HEK293 (cell line): ENCODE measurements around the gene MYO5C.
A peak's percentile ranks its signal among the peaks of the same experiment; 100 is the strongest.

Source experiments
- CTCF ChIA-PET: fragments of 350-600 bp; formaldehyde crosslinking; extraction: SDS; loops from one replicate; lab custom pipeline; 2021; ENCODE audit warnings: antibody characterized with exemption; lab: Yijun Ruan, JAX
- POLR2A ChIA-PET: fragments of 300-600 bp; formaldehyde crosslinking; extraction: SDS; loops from one replicate; lab custom pipeline; 2020; ENCODE audit warnings: antibody characterized with exemption, inconsistent platforms; lab: Yijun Ruan, JAX
- H3K27ac ChIP-seq: fragments of 200-500 bp; sonication (Bioruptor generic); 2 replicates; pipeline ENCODE4 v1.5.1; 2014; ENCODE audit warnings: low read depth, low read length, control low read depth, inconsistent platforms; ENCODE audit errors: extremely low read depth
- H3K36me3 ChIP-seq, 2 experiments: fragments of 200-500 bp in 1 of 2; sonication (Bioruptor generic) in 1 of 2; 1 replicate in 1 of 2; 2 replicates in 1 of 2; pipeline ENCODE4 v1.5.1; 2014 to 2017; ENCODE audit warnings: inconsistent platforms in 2 of 2, low read length in 2 of 2; ENCODE audit not compliant: control insufficient read depth in 2 of 2, insufficient read depth in 1 of 2
- H3K4me1 ChIP-seq: fragments of 200-500 bp; sonication (Bioruptor generic); 2 replicates; pipeline ENCODE4 v1.5.1; 2014; ENCODE audit warnings: mild to moderate bottlenecking, low read length, inconsistent platforms; ENCODE audit not compliant: control insufficient read depth, insufficient read depth
- H3K4me3 ChIP-seq: 2 replicates; pipeline ENCODE4 v1.5.1; 2011; ENCODE audit warnings: low read depth, mild to moderate bottlenecking, control low read depth, low read length, moderate library complexity
- H3K9me3 ChIP-seq: fragments of 200-500 bp; sonication (Bioruptor generic); 2 replicates; pipeline ENCODE4 v1.5.1; 2014; ENCODE audit warnings: low read depth, low read length, inconsistent platforms; ENCODE audit not compliant: control insufficient read depth, insufficient read depth
- EGR2 ChIP-seq: fragments of 450-650 bp; formaldehyde crosslinking; IDR thresholded peaks from 2 replicates; pipeline ENCODE4 v1.5.1; 2016; ENCODE audit warnings: low read depth, missing biosample characterization, missing genetic modification characterization
- KLF1 ChIP-seq: fragments of 450-650 bp; formaldehyde crosslinking; IDR thresholded peaks from 2 replicates; pipeline ENCODE4 v1.5.1; 2016; ENCODE audit warnings: missing biosample characterization, missing genetic modification characterization
- KLF9 ChIP-seq: fragments of 450-650 bp; formaldehyde crosslinking; IDR thresholded peaks from 2 replicates; pipeline ENCODE4 v1.5.1; 2016; ENCODE audit warnings: missing biosample characterization, missing genetic modification characterization, low read depth
- PRDM1 ChIP-seq: fragments of 450-650 bp; formaldehyde crosslinking; IDR thresholded peaks from 2 replicates; pipeline ENCODE4; 2016; ENCODE audit warnings: missing biosample characterization, missing genetic modification characterization
- ZBTB8A ChIP-seq: fragments of 450-650 bp; formaldehyde crosslinking; IDR thresholded peaks from 2 replicates; pipeline ENCODE4 v1.5.1; 2016; ENCODE audit warnings: missing biosample characterization, missing genetic modification characterization
- ZNF184 ChIP-seq: fragments of 450-650 bp; IDR thresholded peaks from 2 replicates; pipeline ENCODE4 v1.5.1; 2018; ENCODE audit warnings: missing biosample characterization, mild to moderate bottlenecking, missing genetic modification characterization
- ZNF214 ChIP-seq: fragments of 450-650 bp; formaldehyde crosslinking; IDR thresholded peaks from 2 replicates; pipeline ENCODE4 v1.5.1; 2017; ENCODE audit warnings: missing biosample characterization, mild to moderate bottlenecking, missing genetic modification characterization, borderline replicate concordance
- ZNF266 ChIP-seq: fragments of 450-650 bp; formaldehyde crosslinking; IDR thresholded peaks from 2 replicates; pipeline ENCODE4 v1.5.1; 2016; ENCODE audit warnings: missing biosample characterization, missing genetic modification characterization, low read depth
- ZNF394 ChIP-seq: fragments of 450-650 bp; formaldehyde crosslinking; IDR thresholded peaks from 2 replicates; pipeline ENCODE4 v1.5.1; 2016; ENCODE audit warnings: missing biosample characterization, missing genetic modification characterization, mild to moderate bottlenecking, moderate library complexity, borderline replicate concordance
- ZNF529 ChIP-seq: fragments of 450-650 bp; formaldehyde crosslinking; IDR thresholded peaks from 2 replicates; pipeline ENCODE4 v1.5.1; 2017; ENCODE audit warnings: missing genetic modification characterization, missing biosample characterization; ENCODE audit not compliant: insufficient replicate concordance
- ZNF555 ChIP-seq: fragments of 450-650 bp; formaldehyde crosslinking; conservative IDR thresholded peaks from 2 replicates; pipeline ENCODE4 v1.5.1; 2017; ENCODE audit warnings: missing biosample characterization, mild to moderate bottlenecking, missing genetic modification characterization, inconsistent platforms
- ZNF571 ChIP-seq: fragments of 450-650 bp; formaldehyde crosslinking; IDR thresholded peaks from 2 replicates; pipeline ENCODE4 v1.5.0; 2017; ENCODE audit warnings: missing biosample characterization, missing genetic modification characterization
- ZNF624 ChIP-seq: fragments of 450-650 bp; formaldehyde crosslinking; IDR thresholded peaks from 2 replicates; pipeline ENCODE4 v1.5.1; 2017; ENCODE audit warnings: missing biosample characterization, missing genetic modification characterization
- ZNF629 ChIP-seq: fragments of 450-650 bp; formaldehyde crosslinking; IDR thresholded peaks from 2 replicates; pipeline ENCODE4 v1.5.1; 2017; ENCODE audit warnings: missing biosample characterization, missing genetic modification characterization
- ZNF654 ChIP-seq: fragments of 450-650 bp; formaldehyde crosslinking; IDR thresholded peaks from 2 replicates; pipeline ENCODE4 v1.5.1; 2016; ENCODE audit warnings: low read depth, missing biosample characterization, missing genetic modification characterization
- ZNF664 ChIP-seq: fragments of 450-650 bp; formaldehyde crosslinking; IDR thresholded peaks from 2 replicates; pipeline ENCODE4 v1.5.1; 2016; ENCODE audit warnings: missing biosample characterization, missing genetic modification characterization
- ZNF670 ChIP-seq: fragments of 450-650 bp; formaldehyde crosslinking; IDR thresholded peaks from 2 replicates; pipeline ENCODE4 v1.5.1; 2016; ENCODE audit warnings: missing biosample characterization, missing genetic modification characterization, low read depth
- ZNF768 ChIP-seq: fragments of 450-650 bp; formaldehyde crosslinking; IDR thresholded peaks from 2 replicates; pipeline ENCODE4 v1.5.1; 2018; ENCODE audit warnings: missing biosample characterization, mild to moderate bottlenecking, missing genetic modification characterization
- ZNF830 ChIP-seq: fragments of 450-650 bp; IDR thresholded peaks from 2 replicates; pipeline ENCODE4 v1.5.0; 2018; ENCODE audit warnings: missing biosample characterization, missing genetic modification characterization, low read depth, mild to moderate bottlenecking, moderate library complexity
- ZSCAN30 ChIP-seq: fragments of 450-650 bp; IDR thresholded peaks from 2 replicates; pipeline ENCODE4 v1.5.1; 2018; ENCODE audit warnings: missing biosample characterization, mild to moderate bottlenecking, missing genetic modification characterization, moderate library complexity
- TF ChIP-seq, protein P1 (sequence below): fragments of 450-650 bp; formaldehyde crosslinking; IDR thresholded peaks from 2 replicates; pipeline ENCODE4 v1.5.1; 2017; ENCODE audit warnings: missing biosample characterization, missing genetic modification characterization
- TF ChIP-seq, protein P2 (sequence below): fragments of 450-650 bp; formaldehyde crosslinking; IDR thresholded peaks from 2 replicates; pipeline ENCODE4 v1.5.1; 2017; ENCODE audit warnings: missing biosample characterization, missing genetic modification characterization
- TF ChIP-seq, protein P3 (sequence below): fragments of 450-650 bp; formaldehyde crosslinking; conservative IDR thresholded peaks from 2 replicates; pipeline ENCODE4 v1.5.1; 2016; ENCODE audit warnings: low read depth, missing biosample characterization, missing genetic modification characterization

MYO5C gene

DNA sequence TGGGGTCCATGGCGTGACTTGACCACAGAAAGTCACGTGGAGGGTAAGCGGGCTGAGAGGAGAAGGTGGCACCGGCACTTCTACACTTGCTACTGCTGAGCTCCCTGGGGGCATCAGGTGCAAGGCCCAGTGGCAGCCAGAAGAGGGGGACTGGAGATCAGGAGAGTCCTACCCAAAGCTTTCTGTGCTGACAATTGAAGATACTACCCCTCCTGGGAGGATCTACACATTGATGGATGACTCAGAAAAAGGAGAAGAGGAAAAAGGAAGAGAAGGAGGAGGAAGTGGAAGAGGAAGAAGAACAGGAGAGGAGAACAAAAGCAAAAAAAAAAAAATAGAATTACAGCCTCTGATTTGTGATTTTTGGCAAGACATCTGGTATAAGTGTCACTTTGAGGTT lies 41.2 kb downstream of the MYO5C start:
- 0 out of 2 replicates have a peak, but pooled peaks cover 4% of the 10 kb centered on the region for H3K4me1 ChIP-seq
- TF ChIP-seq ZNF830 (tag by site-specific recombination) (no peak), ZNF624 (tag by site-specific recombination) (no peak), ZNF768 (no peak), ZNF266 (tag by site-specific recombination) (no peak)
- TF ChIP-seq, all 188 proteins: peak for 0
- CTCF ChIA-PET: interaction anchor here (0.7 kb wide), 1 partner anchor 40 kb away, joined by 3 read pairs; no protein-coding TSS in a partner anchor
- peaks cover 9 to 41% of the 10 kb centered on the region in 2 experiments; a peak in 2 of 3 replicates for H3K36me3 ChIP-seq
- POLR2A ChIA-PET: interaction anchor here (0.7 kb wide), 1 partner anchor 319 kb away, joined by 3 read pairs; no protein-coding TSS in a partner anchor
- no peak overlapping the region for H3K27ac ChIP-seq
- H3K9me3 ChIP-seq: no peaks in the 10 kb centered on the region
- H3K4me3 ChIP-seq: no peak overlapping the region

DNA sequence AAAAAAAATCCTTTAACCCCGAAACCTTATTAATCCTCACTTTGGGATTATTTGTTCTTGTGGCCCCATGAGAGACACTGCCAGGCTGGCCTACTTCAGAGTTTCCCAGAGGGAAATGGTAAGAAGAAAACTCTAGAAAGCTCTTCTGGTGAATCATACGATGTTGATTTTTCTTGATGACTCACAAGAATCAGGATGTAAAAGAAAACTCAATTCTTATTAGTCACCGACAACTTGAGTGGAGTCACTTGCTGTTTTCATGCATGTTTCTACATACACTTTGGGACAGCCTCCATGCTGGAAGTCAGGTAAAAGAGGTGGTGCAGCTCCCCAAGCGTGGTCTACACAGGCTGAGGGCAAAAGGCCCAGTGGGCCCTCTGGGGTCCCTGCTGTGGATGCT lies 42.8 kb downstream of the MYO5C start:
- Histone ChIP-seq H3K4me1 (0 out of 2 replicates have a peak, but pooled peaks cover 2% of the 10 kb centered on the region), H3K4me3 (no peak overlapping the region), H3K9me3 (no peaks in the 10 kb centered on the region), H3K36me3 (peaks cover 19 to 54% of the 10 kb centered on the region in 2 experiments; a peak in 2 of 3 replicates), H3K27ac (no peak overlapping the region)
- TF ChIP-seq ZNF184 (0 out of 2 replicates have a peak, but pooled peaks have one; percentile 60), ZNF394 (tag by site-specific recombination) (no peak), ZNF664 (tag by site-specific recombination) (no peak), ZNF629 (tag by site-specific recombination) (0 out of 2 replicates have a peak, but pooled peaks have one; percentile 13), PRDM1 (tag by site-specific recombination) (0 out of 2 replicates have a peak, but pooled peaks have one; percentile 24), ZNF571 (tag by site-specific recombination) (no peak), ZNF555 (no peak), KLF9 (tag by site-specific recombination) (no peak), ZNF214 (tag by site-specific recombination) (no peak)
- TF ChIP-seq, protein P1, sequence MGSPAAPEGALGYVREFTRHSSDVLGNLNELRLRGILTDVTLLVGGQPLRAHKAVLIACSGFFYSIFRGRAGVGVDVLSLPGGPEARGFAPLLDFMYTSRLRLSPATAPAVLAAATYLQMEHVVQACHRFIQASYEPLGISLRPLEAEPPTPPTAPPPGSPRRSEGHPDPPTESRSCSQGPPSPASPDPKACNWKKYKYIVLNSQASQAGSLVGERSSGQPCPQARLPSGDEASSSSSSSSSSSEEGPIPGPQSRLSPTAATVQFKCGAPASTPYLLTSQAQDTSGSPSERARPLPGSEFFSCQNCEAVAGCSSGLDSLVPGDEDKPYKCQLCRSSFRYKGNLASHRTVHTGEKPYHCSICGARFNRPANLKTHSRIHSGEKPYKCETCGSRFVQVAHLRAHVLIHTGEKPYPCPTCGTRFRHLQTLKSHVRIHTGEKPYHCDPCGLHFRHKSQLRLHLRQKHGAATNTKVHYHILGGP (tag by site-specific recombination): 0 out of 2 replicates have a peak, but pooled peaks have one; percentile 16
- TF ChIP-seq, protein P2, sequence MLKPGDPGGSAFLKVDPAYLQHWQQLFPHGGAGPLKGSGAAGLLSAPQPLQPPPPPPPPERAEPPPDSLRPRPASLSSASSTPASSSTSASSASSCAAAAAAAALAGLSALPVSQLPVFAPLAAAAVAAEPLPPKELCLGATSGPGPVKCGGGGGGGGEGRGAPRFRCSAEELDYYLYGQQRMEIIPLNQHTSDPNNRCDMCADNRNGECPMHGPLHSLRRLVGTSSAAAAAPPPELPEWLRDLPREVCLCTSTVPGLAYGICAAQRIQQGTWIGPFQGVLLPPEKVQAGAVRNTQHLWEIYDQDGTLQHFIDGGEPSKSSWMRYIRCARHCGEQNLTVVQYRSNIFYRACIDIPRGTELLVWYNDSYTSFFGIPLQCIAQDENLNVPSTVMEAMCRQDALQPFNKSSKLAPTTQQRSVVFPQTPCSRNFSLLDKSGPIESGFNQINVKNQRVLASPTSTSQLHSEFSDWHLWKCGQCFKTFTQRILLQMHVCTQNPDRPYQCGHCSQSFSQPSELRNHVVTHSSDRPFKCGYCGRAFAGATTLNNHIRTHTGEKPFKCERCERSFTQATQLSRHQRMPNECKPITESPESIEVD (tag by site-specific recombination): peak; percentile 57
- POLR2A ChIA-PET: no interaction called here
- CTCF ChIA-PET: interaction anchor here (1.3 to 1.5 kb wide), 2 partner anchors 10 to 26 kb away, joined by 4 to 5 read pairs; no protein-coding TSS in a partner anchor

DNA sequence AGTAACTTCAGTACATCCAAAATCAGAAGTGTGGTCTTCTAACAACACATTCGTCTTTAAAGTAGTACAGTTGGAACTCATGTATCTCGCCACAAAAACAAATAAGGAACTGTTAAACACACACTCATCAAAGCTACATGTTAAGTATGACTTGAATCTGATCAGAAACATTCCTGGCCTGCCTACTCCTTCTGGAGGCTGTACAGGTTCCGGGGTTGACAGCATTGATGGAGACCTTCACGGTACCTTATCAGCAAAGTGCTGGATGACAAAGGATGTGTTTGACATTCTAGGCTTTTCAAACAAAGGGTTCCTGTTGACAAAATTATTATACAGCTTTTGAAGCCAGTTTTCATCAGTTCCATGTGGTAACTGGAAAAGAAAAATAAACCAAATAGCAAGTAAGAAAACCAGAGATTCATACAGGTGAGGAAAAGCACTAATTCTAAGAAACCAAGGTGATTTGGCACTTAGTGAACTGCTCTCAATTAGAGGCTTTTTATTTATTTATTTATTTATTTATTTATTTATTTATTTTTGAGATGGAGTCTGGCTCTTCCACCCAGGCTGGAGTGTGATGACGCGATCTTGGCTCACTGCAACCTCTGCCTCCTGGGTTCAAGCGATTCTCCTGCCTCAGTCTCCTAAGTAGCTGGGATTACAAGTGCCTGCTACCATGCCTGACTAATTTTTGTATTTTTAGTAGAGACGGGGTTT lies 44.3 kb downstream of the MYO5C start:
- peaks cover 19 to 68% of the 10 kb centered on the region in 2 experiments; a peak in 2 of 3 replicates for H3K36me3 ChIP-seq
- no peak overlapping the region for H3K27ac ChIP-seq
- no peaks in the 10 kb centered on the region for H3K4me1 ChIP-seq
- CTCF ChIA-PET: interaction anchor here (0.6 to 0.8 kb wide), 2 partner anchors 10 to 23 kb away, joined by 3 read pairs; no protein-coding TSS in a partner anchor
- no peaks in the 10 kb centered on the region for H3K9me3 ChIP-seq
- no peak overlapping the region for H3K4me3 ChIP-seq
- POLR2A ChIA-PET: interaction anchor here (0.8 kb wide), 1 partner anchor 39 kb away, joined by 4 read pairs; no protein-coding TSS in a partner anchor
- TF ChIP-seq KLF1 (tag by site-specific recombination): no peak
- peak; percentile 35; the same call in 1 of the 2 replicates for TF ChIP-seq ZNF629 (tag by site-specific recombination)
- TF ChIP-seq, protein P3, sequence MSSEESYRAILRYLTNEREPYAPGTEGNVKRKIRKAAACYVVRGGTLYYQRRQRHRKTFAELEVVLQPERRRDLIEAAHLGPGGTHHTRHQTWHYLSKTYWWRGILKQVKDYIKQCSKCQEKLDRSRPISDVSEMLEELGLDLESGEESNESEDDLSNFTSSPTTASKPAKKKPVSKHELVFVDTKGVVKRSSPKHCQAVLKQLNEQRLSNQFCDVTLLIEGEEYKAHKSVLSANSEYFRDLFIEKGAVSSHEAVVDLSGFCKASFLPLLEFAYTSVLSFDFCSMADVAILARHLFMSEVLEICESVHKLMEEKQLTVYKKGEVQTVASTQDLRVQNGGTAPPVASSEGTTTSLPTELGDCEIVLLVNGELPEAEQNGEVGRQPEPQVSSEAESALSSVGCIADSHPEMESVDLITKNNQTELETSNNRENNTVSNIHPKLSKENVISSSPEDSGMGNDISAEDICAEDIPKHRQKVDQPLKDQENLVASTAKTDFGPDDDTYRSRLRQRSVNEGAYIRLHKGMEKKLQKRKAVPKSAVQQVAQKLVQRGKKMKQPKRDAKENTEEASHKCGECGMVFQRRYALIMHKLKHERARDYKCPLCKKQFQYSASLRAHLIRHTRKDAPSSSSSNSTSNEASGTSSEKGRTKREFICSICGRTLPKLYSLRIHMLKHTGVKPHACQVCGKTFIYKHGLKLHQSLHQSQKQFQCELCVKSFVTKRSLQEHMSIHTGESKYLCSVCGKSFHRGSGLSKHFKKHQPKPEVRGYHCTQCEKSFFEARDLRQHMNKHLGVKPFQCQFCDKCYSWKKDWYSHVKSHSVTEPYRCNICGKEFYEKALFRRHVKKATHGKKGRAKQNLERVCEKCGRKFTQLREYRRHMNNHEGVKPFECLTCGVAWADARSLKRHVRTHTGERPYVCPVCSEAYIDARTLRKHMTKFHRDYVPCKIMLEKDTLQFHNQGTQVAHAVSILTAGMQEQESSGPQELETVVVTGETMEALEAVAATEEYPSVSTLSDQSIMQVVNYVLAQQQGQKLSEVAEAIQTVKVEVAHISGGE (tag by site-specific recombination): peak; percentile 59
- peak; percentile 33 for TF ChIP-seq ZNF654 (tag by site-specific recombination)
- no peak for TF ChIP-seq ZNF529 (tag by site-specific recombination)
- TF ChIP-seq EGR2 (tag by site-specific recombination): no peak
- peak; percentile 54; the same call in 1 of the 2 replicates for TF ChIP-seq ZBTB8A (tag by site-specific recombination)
- no peak for TF ChIP-seq ZNF670 (tag by site-specific recombination)
- TF ChIP-seq ZSCAN30: no peak
- TF ChIP-seq ZNF394 (tag by site-specific recombination): peak; percentile 89
